ENCODE measurements around the gene LYPD4.
A peak's percentile ranks its signal among the peaks of the same experiment; 100 is the strongest.
"Not testable (repeated sequence)": the region's sequence is repeated elsewhere in the genome, so short reads cannot be mapped to it uniquely, and the experiment has no call there.

The LYPD4 gene

DNA sequence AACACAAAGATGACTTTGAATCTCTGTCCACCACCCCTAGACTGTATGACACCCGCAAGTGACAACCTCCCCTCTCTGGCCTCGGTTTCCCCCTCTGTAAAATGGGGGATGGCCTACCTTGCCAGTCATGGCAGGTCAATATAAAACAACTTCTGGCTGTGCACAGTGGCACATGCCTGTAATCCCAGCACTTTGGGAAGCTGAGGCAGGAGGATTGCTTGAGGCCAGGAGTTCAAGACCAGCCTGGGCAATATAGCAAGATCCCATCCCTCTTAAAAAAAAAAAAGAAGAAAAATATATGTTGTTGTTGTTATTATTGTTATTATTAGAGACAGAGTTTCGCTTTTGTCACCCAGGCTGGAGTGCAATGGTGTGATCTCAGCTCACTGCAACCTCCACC, 31.5 kb upstream of the LYPD4 start:
- DNase-seq (ENCODE audit: low read depth in 3 of 3, low spot score in 1 of 3), result not testable (repeated sequence)

- peak in 1 of 3 donors; percentile 57 for DNase-seq (ENCODE audit: low read depth in 3 of 3, low spot score in 1 of 3)
Observed at GRCh38 chr19:41872775-41873647, 28.5 kb upstream of the LYPD4 start.

DNA sequence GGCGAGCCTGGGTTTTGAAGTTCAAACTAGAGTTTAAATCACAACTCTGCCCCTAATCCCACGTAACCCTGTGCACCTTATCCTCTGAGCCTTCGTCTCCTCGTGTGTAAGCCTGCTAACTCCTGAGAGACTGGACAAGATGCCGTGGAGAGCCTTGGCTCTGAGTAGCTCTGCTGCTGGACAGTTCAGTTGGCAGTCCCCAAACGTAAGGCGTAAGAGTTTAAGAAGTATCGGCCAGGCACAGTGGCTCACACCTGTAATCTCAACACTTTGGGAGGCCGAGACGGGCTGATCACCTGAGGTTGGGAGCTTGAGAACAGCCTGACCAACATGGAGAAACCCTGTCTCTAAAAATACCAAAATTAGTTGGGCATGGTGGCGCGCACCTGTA, 27.9 kb upstream of the LYPD4 start:
- DNase-seq (ENCODE audit: low read depth in 3 of 3, low spot score in 1 of 3), result no peak

GRCh38 chr19:41871573-41872383, 27.3 kb upstream of the LYPD4 start:
- DNase-seq (ENCODE audit: low read depth in 3 of 3, low spot score in 1 of 3), result peak in 1 of 3 donors; percentile 34

DNA sequence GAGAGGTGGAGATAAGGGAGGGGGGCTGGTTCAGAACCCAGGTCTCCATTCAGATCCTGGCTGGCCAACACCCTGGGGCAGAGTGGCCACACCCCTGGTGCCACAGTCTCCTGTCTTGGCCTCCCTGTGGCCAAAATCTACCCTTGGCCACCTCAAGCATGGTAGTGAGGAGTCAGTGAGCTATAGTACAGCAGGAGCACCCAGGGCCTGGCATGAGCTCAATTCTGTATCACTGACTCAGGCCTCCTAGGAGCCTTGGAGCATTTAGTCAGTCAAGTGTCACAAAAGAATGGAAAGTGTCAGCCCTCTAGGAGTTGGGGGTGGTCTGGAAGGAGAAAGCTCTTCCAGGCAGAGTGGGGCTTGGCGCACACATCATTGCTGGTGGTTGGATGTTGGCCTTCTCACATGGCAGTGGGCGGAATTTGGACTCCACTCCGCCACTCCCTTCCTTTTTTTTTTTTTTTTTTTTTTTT, 26.0 kb upstream of the LYPD4 start:
- DNase-seq (ENCODE audit: low read depth in 3 of 3, low spot score in 1 of 3), result no peak

DNA sequence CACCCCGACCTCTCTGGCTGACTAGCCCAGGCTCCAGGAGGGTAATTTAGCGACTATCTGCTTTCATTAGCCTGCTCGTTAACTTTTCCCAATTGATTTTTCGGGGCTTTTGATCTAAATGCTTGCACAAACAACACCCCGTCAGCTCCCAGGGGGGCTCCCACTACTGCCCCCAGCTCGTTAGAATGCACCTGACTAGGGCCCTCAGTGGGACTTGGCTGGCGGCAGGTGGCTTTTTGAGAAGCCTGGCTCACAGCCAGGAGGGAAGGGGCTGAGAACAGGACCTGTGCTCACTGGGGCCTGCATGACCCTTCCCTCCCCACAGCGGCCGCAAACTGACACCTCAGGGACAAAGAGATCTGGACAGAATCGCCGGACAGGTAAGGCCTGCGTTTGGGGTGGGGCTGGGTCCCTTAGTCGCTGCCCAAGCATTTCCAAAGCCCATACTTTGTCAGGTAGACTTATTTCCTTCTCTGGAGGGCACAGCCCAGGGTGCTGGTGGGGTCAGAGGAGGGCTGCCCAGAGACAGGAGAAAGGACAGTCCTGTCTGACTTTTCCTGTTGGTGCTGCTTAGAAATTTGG, 25.0 kb upstream of the LYPD4 start:
- DNase-seq (ENCODE audit: low read depth in 3 of 3, low spot score in 1 of 3), result no peak

- no peak for DNase-seq (ENCODE audit: low read depth in 3 of 3, low spot score in 1 of 3)
Observed at GRCh38 chr19:41868989-41869300, 24.5 kb upstream of the LYPD4 start.

GRCh38 chr19:41868120-41868988, 23.9 kb upstream of the LYPD4 start:
- DNase-seq (ENCODE audit: low read depth in 3 of 3, low spot score in 1 of 3), result no peak

DNA sequence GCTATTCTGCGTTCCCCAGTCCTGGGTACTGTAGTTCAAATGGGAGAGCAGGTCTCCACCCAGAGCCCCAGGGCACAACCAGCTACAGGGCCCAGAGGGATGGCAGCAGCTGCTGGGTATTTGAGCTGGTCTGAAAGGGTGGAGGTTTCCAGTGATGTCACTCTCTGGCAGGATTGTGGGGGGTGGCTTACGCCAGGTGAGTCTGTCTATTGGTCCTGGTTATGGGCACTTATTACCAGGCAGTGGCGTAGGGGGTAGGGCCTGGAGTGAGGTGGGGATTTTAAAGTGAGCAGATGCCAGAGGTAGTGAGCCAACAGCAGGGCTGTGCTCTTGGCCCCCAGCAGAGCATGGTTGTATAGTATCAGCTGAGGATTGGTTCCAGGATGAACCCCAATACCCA, 21.8 kb upstream of the LYPD4 start:
- no peak for DNase-seq (ENCODE audit: low read depth in 3 of 3, low spot score in 1 of 3)

- no peak for DNase-seq (ENCODE audit: low read depth in 3 of 3, low spot score in 1 of 3)
Observed at GRCh38 chr19:41864374-41864773, 19.9 kb upstream of the LYPD4 start.

DNA sequence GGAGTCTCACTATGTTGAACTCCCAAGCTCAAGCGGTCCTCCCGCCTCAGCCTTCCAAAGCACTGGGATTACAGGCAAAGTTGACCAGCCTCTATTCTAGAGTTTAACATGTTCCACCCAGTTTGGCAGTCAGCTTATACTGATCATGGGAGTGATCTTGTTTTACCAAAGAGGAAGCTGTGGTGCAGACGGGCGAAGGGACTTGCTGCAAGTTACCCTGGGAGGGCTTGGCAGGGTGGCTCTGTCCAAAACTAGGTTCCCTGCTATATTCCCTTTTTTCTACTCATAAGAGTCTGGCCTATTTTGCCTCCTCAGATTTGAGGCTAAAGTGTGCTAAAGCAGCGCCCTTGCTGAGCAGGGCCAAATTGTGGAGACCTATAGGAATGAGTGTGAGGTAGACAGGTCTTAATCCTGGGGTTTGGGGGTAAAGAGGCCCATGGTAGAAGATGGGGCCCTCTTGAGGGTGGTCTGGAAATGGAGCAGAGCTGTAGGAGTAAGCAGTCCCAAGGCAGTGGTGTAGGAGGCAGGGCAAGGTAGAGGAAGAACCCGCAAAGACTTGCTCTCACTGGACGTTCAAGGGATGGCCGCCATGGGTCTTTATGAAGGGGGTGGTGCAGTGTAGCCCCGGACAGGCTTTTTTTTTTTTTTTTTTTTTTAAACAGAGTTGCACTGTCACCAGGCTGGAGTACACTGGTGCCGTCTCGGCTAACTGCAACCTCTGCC, 18.9 kb upstream of the LYPD4 start:
- DNase-seq (ENCODE audit: low read depth in 3 of 3, low spot score in 1 of 3), result no peak

GRCh38 chr19:41862445-41862986, 18.0 kb upstream of the LYPD4 start:
- no peak for DNase-seq (ENCODE audit: low read depth in 3 of 3, low spot score in 1 of 3)

GRCh38 chr19:41861846-41862245, 17.4 kb upstream of the LYPD4 start:
- no peak for DNase-seq (ENCODE audit: low read depth in 3 of 3, low spot score in 1 of 3)

- DNase-seq (ENCODE audit: low read depth in 3 of 3, low spot score in 1 of 3), result no peak
Observed at GRCh38 chr19:41861116-41861768, 16.8 kb upstream of the LYPD4 start.

GRCh38 chr19:41860419-41861115, 16.1 kb upstream of the LYPD4 start:
- no peak for DNase-seq (ENCODE audit: low read depth in 3 of 3, low spot score in 1 of 3)

- peak; percentile 95 to 97 (median 96) for DNase-seq (ENCODE audit: low read depth in 3 of 3, low spot score in 1 of 3)
Observed at GRCh38 chr19:41859618-41860418, 15.3 kb upstream of the LYPD4 start, which contains the start of gene RPS19. Gene RPS19, plus strand, starts transcription at chr19:41860255. Its CDS starts 520 bp downstream, at chr19:41860775.

DNA sequence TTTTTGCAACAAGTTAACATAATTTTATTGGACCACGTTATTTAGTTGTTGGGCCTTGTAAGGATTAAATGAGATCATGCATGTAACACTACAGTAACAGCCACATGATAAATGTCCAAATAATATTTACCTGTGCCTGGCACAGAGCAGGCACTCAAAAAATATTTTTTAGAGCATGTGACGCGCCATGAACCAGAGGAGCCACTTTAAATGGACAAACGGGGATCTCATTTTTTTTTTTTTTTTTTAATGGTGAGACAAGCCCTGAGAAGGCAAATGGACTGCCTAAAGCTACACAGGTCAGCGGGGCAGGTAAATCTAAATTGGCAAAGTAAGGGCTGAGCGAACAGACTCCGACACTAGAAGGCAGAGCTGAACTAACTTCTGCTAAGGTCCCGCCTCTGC, 14.7 kb upstream of the LYPD4 start:
- DNase-seq (ENCODE audit: low read depth in 3 of 3, low spot score in 1 of 3), result no peak

- no peak for DNase-seq (ENCODE audit: low read depth in 3 of 3, low spot score in 1 of 3)
Observed at GRCh38 chr19:41853768-41854167, 9.3 kb upstream of the LYPD4 start.

Measured in stimulated activated CD4-positive, alpha-beta T cell treated with anti-CD3 and anti-CD28 coated beads, TNF-alpha, amount 100 ng/mL, for 1 hour (primary cell).